LNCaP clone FGC (cell line): ENCODE data around the gene C14orf93.

ENCODE experiments used
- DNase-seq: peaks from one replicate; pipeline ENCODE4 v3.0.0-alpha.2; 2011; ENCODE audit warnings: low read depth
- H3K4me3 ChIP-seq: 2 replicates; pipeline ENCODE4 v1.5.1; 2011; ENCODE audit warnings: mild to moderate bottlenecking, low read depth, low read length, control low read depth
- CTCF ChIP-seq: IDR thresholded peaks from 2 replicates; pipeline ENCODE4 v1.5.1; 2012; ENCODE audit warnings: mild to moderate bottlenecking; ENCODE audit not compliant: control insufficient read depth, insufficient read depth; ENCODE audit errors: extremely low read depth

C14orf93 gene

GRCh38 chr14:23051141-23052057 is 41.5 kb upstream of the C14orf93 start:
- H3K4me3 ChIP-seq, result no peak overlapping the region
- TF ChIP-seq CTCF, result no peak
- DNase-seq, result no peak

- no peak for TF ChIP-seq CTCF
- H3K4me3 ChIP-seq, result no peak overlapping the region
- DNase-seq, result no peak
These were observed 39.1 kb upstream of the C14orf93 start for GRCh38 chr14:23049011-23049410.

GRCh38 chr14:23047751-23048693 is 38.1 kb upstream of the C14orf93 start:
- no peak overlapping the region for H3K4me3 ChIP-seq
- TF ChIP-seq CTCF, result no peak
- no peak for DNase-seq

- H3K4me3 ChIP-seq, result no peak overlapping the region
- no peak for DNase-seq
- TF ChIP-seq CTCF, result no peak
These were observed 37.2 kb upstream of the C14orf93 start for GRCh38 chr14:23047034-23047634.

GRCh38 chr14:23045419-23046357 is 35.7 kb upstream of the C14orf93 start:
- DNase-seq, result no peak
- H3K4me3 ChIP-seq, result no peak overlapping the region
- TF ChIP-seq CTCF, result no peak

GRCh38 chr14:23044840-23045239 is 34.9 kb upstream of the C14orf93 start:
- no peak for TF ChIP-seq CTCF
- no peak overlapping the region for H3K4me3 ChIP-seq
- DNase-seq, result no peak
